K562 (cell line): ENCODE data around the gene TBX1. TPM values are rescaled to one million over a fixed set of nuclear protein-coding genes. Genes with fewer than 3 reads are reported as not detected.
A peak's percentile ranks its signal among the peaks of the same experiment; 100 is the strongest.

Experiments
- BCL6 ChIP-seq: fragments of 250-450 bp; sonication (Bioruptor Pico); IDR thresholded peaks from 2 replicates; pipeline ENCODE4 v1.4.0; 2020
- CHD2 ChIP-seq: IDR thresholded peaks from 2 replicates; pipeline ENCODE4 v1.6.1; 2011; ENCODE audit warnings: low read depth, low read length
- DACH1 ChIP-seq: fragments of 450-650 bp; IDR thresholded peaks from 2 replicates; pipeline ENCODE4 v1.6.1; 2018; ENCODE audit not compliant: partially characterized antibody
- DNMT1 ChIP-seq: fragments of 450-650 bp; IDR thresholded peaks from 2 replicates; pipeline ENCODE4 v1.6.1; 2016; ENCODE audit warnings: antibody characterized with exemption, mild to moderate bottlenecking
- EHMT2 ChIP-seq: fragments of 450-650 bp; IDR thresholded peaks from 2 replicates; pipeline ENCODE4 v1.6.1; 2018; ENCODE audit warnings: antibody characterized with exemption
- ELF4 ChIP-seq: fragments of 450-650 bp; formaldehyde crosslinking; IDR thresholded peaks from 2 replicates; pipeline ENCODE4 v1.4.0; 2022; ENCODE audit warnings: missing genetic modification characterization
- GABPB1 ChIP-seq: sonication (generic); formaldehyde crosslinking; IDR thresholded peaks from 2 replicates; pipeline ENCODE4 v1.8.0; 2022; ENCODE audit warnings: mild to moderate bottlenecking, missing genetic modification reagents
- GABPB2 ChIP-seq: fragments of 250-450 bp; sonication (Bioruptor Pico); conservative IDR thresholded peaks from 2 replicates; pipeline ENCODE4 v1.5.1; 2021; ENCODE audit warnings: mild to moderate bottlenecking
- HDAC1 ChIP-seq, 2 experiments: fragments of 450-650 bp; IDR thresholded peaks; 2 replicates each; pipeline ENCODE4 v1.6.1; 2016 to 2017; ENCODE audit warnings: inconsistent platforms in 1 of 2, mild to moderate bottlenecking in 1 of 2, moderate library complexity in 1 of 2
- HLTF ChIP-seq: fragments of 450-650 bp; IDR thresholded peaks from 2 replicates; pipeline ENCODE4 v1.6.1; 2016
- HNRNPLL ChIP-seq: fragments of 200-400 bp; formaldehyde crosslinking; IDR thresholded peaks from 2 replicates; pipeline ENCODE4 v1.6.1; 2017; ENCODE audit warnings: low read length, low read depth, mild to moderate bottlenecking; ENCODE audit not compliant: poor library complexity, severe bottlenecking
- JUND ChIP-seq, 2 experiments: IDR thresholded peaks; 2 replicates in 1 of 2; 3 replicates in 1 of 2; pipeline ENCODE4 v1.6.1; 2011; ENCODE audit warnings: borderline replicate concordance in 2 of 2, low read depth in 2 of 2, low read length in 2 of 2, improper control_type of control experiment in 1 of 2, missing biosample characterization in 1 of 2, missing genetic modification characterization in 1 of 2, missing genetic modification reagents in 1 of 2
- KHSRP ChIP-seq: fragments of 450-650 bp; IDR thresholded peaks from 2 replicates; pipeline ENCODE4 v1.6.1; 2017
- MLX ChIP-seq, 2 experiments: fragments of 450-650 bp in 1 of 2; sonication (generic) in 1 of 2; formaldehyde crosslinking; conservative IDR thresholded peaks; 2 replicates each; pipeline versions ENCODE4 v1.4.0 to v1.8.1; 2020 to 2022; ENCODE audit warnings: mild to moderate bottlenecking in 1 of 2, missing genetic modification reagents in 1 of 2
- MTA2 ChIP-seq: fragments of 450-650 bp; IDR thresholded peaks from 2 replicates; pipeline ENCODE4 v1.6.1; 2016; ENCODE audit warnings: low read depth
- MXD1 ChIP-seq: fragments of 250-450 bp; sonication (Bioruptor Pico); IDR thresholded peaks from 2 replicates; pipeline ENCODE4 v1.8.0; 2021; ENCODE audit warnings: borderline replicate concordance, mild to moderate bottlenecking, moderate library complexity; ENCODE audit not compliant: poor library complexity, severe bottlenecking
- NFE2L1 ChIP-seq: fragments of 450-650 bp; IDR thresholded peaks from 2 replicates; pipeline ENCODE4 v1.6.1; 2016; ENCODE audit warnings: missing genetic modification characterization, low read depth, mild to moderate bottlenecking, missing compliant biosample characterization, moderate library complexity, borderline replicate concordance
- PCBP2 ChIP-seq: fragments of 200-400 bp; formaldehyde crosslinking; IDR thresholded peaks from 2 replicates; pipeline ENCODE4 v1.6.1; 2018; ENCODE audit warnings: low read length, low read depth, mild to moderate bottlenecking, moderate library complexity; ENCODE audit not compliant: poor library complexity, severe bottlenecking
- RB1 ChIP-seq: fragments of 450-650 bp; IDR thresholded peaks from 2 replicates; pipeline ENCODE4 v1.6.1; 2017; ENCODE audit warnings: low read depth, mild to moderate bottlenecking
- RBM39 ChIP-seq: fragments of 200-400 bp; formaldehyde crosslinking; optimal IDR thresholded peaks from 2 replicates; pipeline ENCODE3; 2018; ENCODE audit warnings: low read depth, low read length
- RCOR1 ChIP-seq, 2 experiments: IDR thresholded peaks; 2 replicates each; pipeline ENCODE4 v1.6.1; 2012; ENCODE audit warnings: low read depth in 2 of 2, low read length in 2 of 2, borderline replicate concordance in 1 of 2, improper control_type of control experiment in 1 of 2
- SETDB1 ChIP-seq: IDR thresholded peaks from one replicate; pipeline ENCODE4 v1.6.1; 2012; ENCODE audit warnings: low read length, control low read depth, inconsistent platforms
- ZNF75A ChIP-seq: fragments of 450-650 bp; formaldehyde crosslinking; IDR thresholded peaks from 2 replicates; pipeline ENCODE4 v1.4.0; 2020; ENCODE audit warnings: mild to moderate bottlenecking
- ZNF77 ChIP-seq: fragments of 250-450 bp; sonication (Bioruptor Pico); IDR thresholded peaks from 2 replicates; pipeline ENCODE4 v1.5.0; 2020
- polyA plus RNA-seq, 8 experiments: library from polyadenylated mRNA; depleted of rRNA in 4 of 8; stranded (reverse) in 5 of 8; unstranded in 3 of 8; fragments of >200 nt; fragmentation: Nextera tagmentation in 2 of 8; fragmentation: Illumina TruSeq in 1 of 8; extraction: Ambion mirVana in 2 of 8; extraction: Trizol in 1 of 8; gene quantifications; 2 replicates each; pipeline versions ENCODE4 v1.2.1 to v1.2.3, GENCODE V29; 2011 to 2014; ENCODE audit warnings: inconsistent platforms in 1 of 8, missing spikeins in 1 of 8
- total RNA-seq, 7 experiments: library from RNA; depleted of rRNA in 6 of 7; stranded (reverse); fragments of >200 nt in 6 of 7; fragmentation: Illumina TruSeq in 2 of 7; extraction: Trizol in 2 of 7; gene quantifications; 2 replicates each; pipeline versions ENCODE4 v1.2.1 to v1.2.3, GENCODE V29; 2011 to 2021; ENCODE audit warnings: low replicate concordance in 1 of 7
- TF ChIP-seq, protein P1 (sequence below): fragments of 250-450 bp; sonication (Bioruptor Pico); IDR thresholded peaks from 2 replicates; pipeline ENCODE4 v1.5.0; 2021
- TF ChIP-seq, protein P2 (sequence below): sonication (generic); formaldehyde crosslinking; IDR thresholded peaks from 2 replicates; pipeline ENCODE4 v1.8.0; 2022; ENCODE audit warnings: mild to moderate bottlenecking, missing genetic modification reagents, borderline replicate concordance

TBX1 gene
- total and polyA plus RNA-seq, 9 of the 15 experiments (the other 6 are each of a cell fraction or from before 2014, with no cell fraction given): 0.07 to 35.0 (median 3.9) TPM

DNA sequence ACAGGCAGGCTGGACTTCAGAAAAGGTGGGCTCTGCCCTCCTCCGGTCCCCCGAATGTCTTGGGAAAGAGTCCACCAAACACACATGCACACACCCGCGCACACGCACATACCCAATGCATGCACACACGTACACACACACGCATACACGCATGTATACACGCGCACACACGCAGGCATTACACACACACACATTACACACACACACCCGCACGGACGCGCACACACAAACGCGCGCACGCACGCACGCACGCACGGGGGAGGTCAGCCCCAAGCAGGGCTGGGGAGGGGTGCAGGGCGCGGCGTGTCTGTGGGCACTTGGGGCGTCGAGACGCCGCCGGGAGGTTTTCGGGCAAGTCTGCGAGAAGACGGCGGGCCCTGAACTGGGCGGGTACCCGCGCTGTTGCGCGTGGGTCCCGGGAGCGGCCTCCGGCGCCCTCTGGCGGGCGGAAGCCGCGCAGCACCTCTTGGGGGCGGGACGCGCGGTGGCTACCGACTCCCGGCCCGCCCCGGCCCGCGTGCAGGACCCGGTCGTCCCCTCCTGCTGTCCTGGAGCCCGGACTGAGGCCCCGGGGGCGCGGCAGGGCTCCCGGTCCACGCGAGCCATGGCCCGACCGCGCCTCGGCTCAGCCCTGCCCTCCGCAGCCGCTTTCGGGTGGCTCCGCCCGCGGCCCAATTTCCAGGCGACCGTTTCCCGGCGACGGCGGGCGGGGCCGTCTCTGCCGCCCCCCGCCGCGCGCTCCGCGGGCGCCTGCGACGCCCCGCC lies 42.7 kb upstream of the TBX1 start (continued):
- TF ChIP-seq ZNF77 (CRISPR knock-in tag) (no peak), DNMT1 (peak; percentile 98; the same call in 1 of the 2 replicates), RCOR1 (IDR thresholded peaks at IDR 0.05; ENCODE audit: borderline replicate concordance in 1 of 2, low read depth in 2 of 2, low read length in 2 of 2) (peak; percentile 70 to 90; a peak in 3 of 4 replicates), SETDB1 (peak; percentile 38), HNRNPLL (peak; percentile 83), BCL6 (CRISPR knock-in tag) (no peak), GABPB2 (peak; percentile 81; the same call in 1 of the 2 replicates), DACH1 (peak; percentile 28), HDAC1 (IDR thresholded peaks at IDR 0.05) (peak in 1 of 2 experiments; percentile 98; a peak in 2 of 4 replicates), NFE2L1 (tag) (no peak), MLX (CRISPR knock-in tag; conservative IDR thresholded peaks at IDR 0.05) (peak in 1 of 2 experiments; percentile 96; a peak in 2 of 4 replicates), ZNF75A (CRISPR knock-in tag) (no peak), RB1 (peak; percentile 100), KHSRP (0 out of 2 replicates have a peak, but pooled peaks have one; percentile 18), ELF4 (CRISPR knock-in tag) (no peak), RBM39 (no peak), CHD2 (peak; percentile 59), MTA2 (no peak), EHMT2 (peak; percentile 72), HLTF (peak; percentile 99), PCBP2 (no peak), GABPB1 (CRISPR knock-in tag) (no peak), JUND (IDR thresholded peaks at IDR 0.05; ENCODE audit: borderline replicate concordance, low read depth, low read length) (peak; percentile 71), JUND (tag; IDR thresholded peaks at IDR 0.05; ENCODE audit: borderline replicate concordance, low read depth, low read length) (peak; percentile 63; the same call in 1 of the 3 replicates), MXD1 (CRISPR knock-in tag) (peak; percentile 18)
- TF ChIP-seq, protein P1, sequence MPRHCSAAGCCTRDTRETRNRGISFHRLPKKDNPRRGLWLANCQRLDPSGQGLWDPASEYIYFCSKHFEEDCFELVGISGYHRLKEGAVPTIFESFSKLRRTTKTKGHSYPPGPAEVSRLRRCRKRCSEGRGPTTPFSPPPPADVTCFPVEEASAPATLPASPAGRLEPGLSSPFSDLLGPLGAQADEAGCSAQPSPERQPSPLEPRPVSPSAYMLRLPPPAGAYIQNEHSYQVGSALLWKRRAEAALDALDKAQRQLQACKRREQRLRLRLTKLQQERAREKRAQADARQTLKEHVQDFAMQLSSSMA (CRISPR knock-in tag): no peak
- TF ChIP-seq, protein P2, sequence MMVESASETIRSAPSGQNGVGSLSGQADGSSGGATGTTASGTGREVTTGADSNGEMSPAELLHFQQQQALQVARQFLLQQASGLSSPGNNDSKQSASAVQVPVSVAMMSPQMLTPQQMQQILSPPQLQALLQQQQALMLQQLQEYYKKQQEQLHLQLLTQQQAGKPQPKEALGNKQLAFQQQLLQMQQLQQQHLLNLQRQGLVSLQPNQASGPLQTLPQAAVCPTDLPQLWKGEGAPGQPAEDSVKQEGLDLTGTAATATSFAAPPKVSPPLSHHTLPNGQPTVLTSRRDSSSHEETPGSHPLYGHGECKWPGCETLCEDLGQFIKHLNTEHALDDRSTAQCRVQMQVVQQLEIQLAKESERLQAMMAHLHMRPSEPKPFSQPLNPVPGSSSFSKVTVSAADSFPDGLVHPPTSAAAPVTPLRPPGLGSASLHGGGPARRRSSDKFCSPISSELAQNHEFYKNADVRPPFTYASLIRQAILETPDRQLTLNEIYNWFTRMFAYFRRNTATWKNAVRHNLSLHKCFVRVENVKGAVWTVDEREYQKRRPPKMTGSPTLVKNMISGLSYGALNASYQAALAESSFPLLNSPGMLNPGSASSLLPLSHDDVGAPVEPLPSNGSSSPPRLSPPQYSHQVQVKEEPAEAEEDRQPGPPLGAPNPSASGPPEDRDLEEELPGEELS (CRISPR knock-in tag): no peak
